HEK293 (cell line): ENCODE results near the gene AMER2.

Source experiments
- CTCF ChIA-PET: fragments of 350-600 bp; formaldehyde crosslinking; extraction: SDS; loops from one replicate; lab custom pipeline; 2021; ENCODE audit warnings: antibody characterized with exemption; lab: Yijun Ruan, JAX
- POLR2A ChIA-PET: fragments of 300-600 bp; formaldehyde crosslinking; extraction: SDS; loops from one replicate; lab custom pipeline; 2020; ENCODE audit warnings: antibody characterized with exemption, inconsistent platforms; lab: Yijun Ruan, JAX
- H3K27ac ChIP-seq: fragments of 200-500 bp; sonication (Bioruptor generic); 2 replicates; pipeline ENCODE4 v1.5.1; 2014; ENCODE audit warnings: low read depth, low read length, control low read depth, inconsistent platforms; ENCODE audit errors: extremely low read depth
- H3K36me3 ChIP-seq, 2 experiments: fragments of 200-500 bp in 1 of 2; sonication (Bioruptor generic) in 1 of 2; 1 replicate in 1 of 2; 2 replicates in 1 of 2; pipeline ENCODE4 v1.5.1; 2014 to 2017; ENCODE audit warnings: inconsistent platforms in 2 of 2, low read length in 2 of 2; ENCODE audit not compliant: control insufficient read depth in 2 of 2, insufficient read depth in 1 of 2
- H3K4me1 ChIP-seq: fragments of 200-500 bp; sonication (Bioruptor generic); 2 replicates; pipeline ENCODE4 v1.5.1; 2014; ENCODE audit warnings: mild to moderate bottlenecking, low read length, inconsistent platforms; ENCODE audit not compliant: control insufficient read depth, insufficient read depth
- H3K4me3 ChIP-seq: 2 replicates; pipeline ENCODE4 v1.5.1; 2011; ENCODE audit warnings: low read depth, mild to moderate bottlenecking, control low read depth, low read length, moderate library complexity
- H3K9me3 ChIP-seq: fragments of 200-500 bp; sonication (Bioruptor generic); 2 replicates; pipeline ENCODE4 v1.5.1; 2014; ENCODE audit warnings: low read depth, low read length, inconsistent platforms; ENCODE audit not compliant: control insufficient read depth, insufficient read depth
- IKZF3 ChIP-seq: fragments of 450-650 bp; IDR thresholded peaks from 2 replicates; pipeline ENCODE4 v1.5.0; 2018; ENCODE audit warnings: missing biosample characterization, mild to moderate bottlenecking, missing genetic modification characterization, moderate library complexity
- MYNN ChIP-seq: fragments of 450-650 bp; formaldehyde crosslinking; IDR thresholded peaks from 2 replicates; pipeline ENCODE4 v1.5.1; 2016; ENCODE audit warnings: missing biosample characterization, missing genetic modification characterization, borderline replicate concordance
- OVOL3 ChIP-seq: fragments of 450-650 bp; formaldehyde crosslinking; IDR thresholded peaks from 2 replicates; pipeline ENCODE4 v1.5.1; 2016; ENCODE audit warnings: missing biosample characterization, missing genetic modification characterization
- RBAK ChIP-seq: fragments of 450-650 bp; formaldehyde crosslinking; IDR thresholded peaks from 2 replicates; pipeline ENCODE4 v1.5.1; 2016; ENCODE audit warnings: missing biosample characterization, missing genetic modification characterization
- SCRT1 ChIP-seq: fragments of 450-650 bp; formaldehyde crosslinking; IDR thresholded peaks from 2 replicates; pipeline ENCODE4 v1.5.1; 2016; ENCODE audit warnings: missing biosample characterization, missing genetic modification characterization, borderline replicate concordance
- SCRT2 ChIP-seq: fragments of 450-650 bp; formaldehyde crosslinking; IDR thresholded peaks from 2 replicates; pipeline ENCODE4 v1.5.1; 2016; ENCODE audit warnings: missing biosample characterization, missing genetic modification characterization
- ZNF184 ChIP-seq: fragments of 450-650 bp; IDR thresholded peaks from 2 replicates; pipeline ENCODE4 v1.5.1; 2018; ENCODE audit warnings: missing biosample characterization, mild to moderate bottlenecking, missing genetic modification characterization
- ZNF24 ChIP-seq: fragments of 450-650 bp; formaldehyde crosslinking; IDR thresholded peaks from 2 replicates; pipeline ENCODE4 v1.5.1; 2016; ENCODE audit warnings: missing biosample characterization, missing genetic modification characterization
- ZNF416 ChIP-seq: fragments of 450-650 bp; formaldehyde crosslinking; IDR thresholded peaks from 2 replicates; pipeline ENCODE4 v1.5.1; 2016; ENCODE audit warnings: missing biosample characterization, missing genetic modification characterization
- ZNF529 ChIP-seq: fragments of 450-650 bp; formaldehyde crosslinking; IDR thresholded peaks from 2 replicates; pipeline ENCODE4 v1.5.1; 2017; ENCODE audit warnings: missing genetic modification characterization, missing biosample characterization; ENCODE audit not compliant: insufficient replicate concordance
- ZNF629 ChIP-seq: fragments of 450-650 bp; formaldehyde crosslinking; IDR thresholded peaks from 2 replicates; pipeline ENCODE4 v1.5.1; 2017; ENCODE audit warnings: missing biosample characterization, missing genetic modification characterization
- TF ChIP-seq, protein P1 (sequence below): fragments of 450-650 bp; IDR thresholded peaks from 2 replicates; pipeline ENCODE4 v1.5.1; 2018; ENCODE audit warnings: missing biosample characterization, missing genetic modification characterization
- TF ChIP-seq, protein P2 (sequence below): fragments of 450-650 bp; formaldehyde crosslinking; IDR thresholded peaks from 2 replicates; pipeline ENCODE4 v1.5.1; 2017; ENCODE audit warnings: missing biosample characterization, missing genetic modification characterization
- TF ChIP-seq, protein P3 (sequence below): fragments of 450-650 bp; formaldehyde crosslinking; IDR thresholded peaks from 2 replicates; pipeline ENCODE4 v1.5.1; 2017; ENCODE audit warnings: missing biosample characterization, missing genetic modification characterization
- TF ChIP-seq, protein P4 (sequence below): fragments of 450-650 bp; formaldehyde crosslinking; IDR thresholded peaks from 2 replicates; pipeline ENCODE4 v1.5.1; 2016; ENCODE audit warnings: missing biosample characterization, missing genetic modification characterization
- TF ChIP-seq, protein P5 (sequence below): fragments of 450-650 bp; formaldehyde crosslinking; IDR thresholded peaks from 2 replicates; pipeline ENCODE4 v1.5.1; 2016; ENCODE audit warnings: missing biosample characterization, missing genetic modification characterization
- TF ChIP-seq, protein P6 (sequence below): fragments of 450-650 bp; formaldehyde crosslinking; IDR thresholded peaks from 2 replicates; pipeline ENCODE4 v1.5.1; 2016; ENCODE audit warnings: missing biosample characterization, missing genetic modification characterization
- TF ChIP-seq, protein P7 (sequence below): fragments of 450-650 bp; formaldehyde crosslinking; IDR thresholded peaks from 2 replicates; pipeline ENCODE4 v1.5.1; 2016; ENCODE audit warnings: missing biosample characterization, missing genetic modification characterization, low read depth

The AMER2 gene

DNA sequence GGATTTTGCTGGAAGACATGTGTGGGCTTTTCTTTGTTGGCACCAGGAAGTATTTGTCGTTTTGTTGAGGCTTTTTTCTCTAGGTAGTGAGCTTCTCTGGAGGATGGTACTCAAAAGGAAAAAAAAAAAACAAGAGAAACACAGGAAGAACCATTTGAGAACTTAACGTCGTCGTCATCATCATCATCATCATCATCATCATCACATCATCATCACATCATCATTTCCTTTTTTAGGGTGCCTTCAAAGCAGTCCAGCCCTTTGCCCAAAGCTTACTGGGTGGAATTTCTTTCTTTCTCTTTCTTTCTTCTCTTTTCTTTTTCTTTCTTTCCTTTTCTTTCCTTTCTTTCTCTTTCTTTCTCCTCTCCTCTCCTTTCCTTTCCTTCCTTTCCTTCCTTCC lies 2.2 kb upstream of the AMER2 start:
- H3K4me1 ChIP-seq, result no peaks in the 10 kb centered on the region
- no peak overlapping the region for H3K27ac ChIP-seq
- H3K36me3 ChIP-seq, result no peaks in the 10 kb centered on the region
- POLR2A ChIA-PET, result no interaction called here
- CTCF ChIA-PET, result interaction anchor here (0.6 kb wide), 1 partner anchor 180 kb away, joined by 4 read pairs; no protein-coding TSS in a partner anchor
- no peaks in the 10 kb centered on the region for H3K9me3 ChIP-seq
- TF ChIP-seq ZNF629 (0 out of 2 replicates have a peak, but pooled peaks have one; percentile 18), ZNF184 (no peak)
- TF ChIP-seq, protein P1, sequence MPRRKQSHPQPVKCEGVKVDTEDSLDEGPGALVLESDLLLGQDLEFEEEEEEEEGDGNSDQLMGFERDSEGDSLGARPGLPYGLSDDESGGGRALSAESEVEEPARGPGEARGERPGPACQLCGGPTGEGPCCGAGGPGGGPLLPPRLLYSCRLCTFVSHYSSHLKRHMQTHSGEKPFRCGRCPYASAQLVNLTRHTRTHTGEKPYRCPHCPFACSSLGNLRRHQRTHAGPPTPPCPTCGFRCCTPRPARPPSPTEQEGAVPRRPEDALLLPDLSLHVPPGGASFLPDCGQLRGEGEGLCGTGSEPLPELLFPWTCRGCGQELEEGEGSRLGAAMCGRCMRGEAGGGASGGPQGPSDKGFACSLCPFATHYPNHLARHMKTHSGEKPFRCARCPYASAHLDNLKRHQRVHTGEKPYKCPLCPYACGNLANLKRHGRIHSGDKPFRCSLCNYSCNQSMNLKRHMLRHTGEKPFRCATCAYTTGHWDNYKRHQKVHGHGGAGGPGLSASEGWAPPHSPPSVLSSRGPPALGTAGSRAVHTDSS (tag by site-specific recombination), result peak; percentile 79
- no peak overlapping the region for H3K4me3 ChIP-seq

DNA sequence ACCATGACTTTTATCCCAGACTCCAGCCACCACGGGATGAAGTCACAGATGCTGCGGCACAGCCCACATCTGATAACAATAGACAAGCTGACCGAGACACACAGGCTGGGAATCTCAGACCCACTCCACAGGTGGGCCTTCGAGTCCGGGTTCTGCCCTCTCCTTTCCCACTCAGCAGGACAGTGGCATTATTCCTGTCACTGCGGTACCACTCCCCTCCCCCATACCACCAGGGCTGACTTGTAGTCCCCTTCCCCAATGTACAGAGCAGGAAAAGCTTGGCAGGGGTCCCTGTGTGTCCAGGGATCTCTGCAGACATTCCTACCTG lies 179 bp upstream of the AMER2 start:
- H3K27ac ChIP-seq, result no peak overlapping the region
- H3K36me3 ChIP-seq, result no peaks in the 10 kb centered on the region
- H3K4me1 ChIP-seq, result no peaks in the 10 kb centered on the region
- CTCF ChIA-PET, result interaction anchor here (0.6 kb wide), 1 partner anchor 18 kb away, joined by 3 read pairs; no protein-coding TSS in a partner anchor
- no peaks in the 10 kb centered on the region for H3K9me3 ChIP-seq
- no peak overlapping the region for H3K4me3 ChIP-seq
- POLR2A ChIA-PET, result no interaction called here
- TF ChIP-seq, protein P2, sequence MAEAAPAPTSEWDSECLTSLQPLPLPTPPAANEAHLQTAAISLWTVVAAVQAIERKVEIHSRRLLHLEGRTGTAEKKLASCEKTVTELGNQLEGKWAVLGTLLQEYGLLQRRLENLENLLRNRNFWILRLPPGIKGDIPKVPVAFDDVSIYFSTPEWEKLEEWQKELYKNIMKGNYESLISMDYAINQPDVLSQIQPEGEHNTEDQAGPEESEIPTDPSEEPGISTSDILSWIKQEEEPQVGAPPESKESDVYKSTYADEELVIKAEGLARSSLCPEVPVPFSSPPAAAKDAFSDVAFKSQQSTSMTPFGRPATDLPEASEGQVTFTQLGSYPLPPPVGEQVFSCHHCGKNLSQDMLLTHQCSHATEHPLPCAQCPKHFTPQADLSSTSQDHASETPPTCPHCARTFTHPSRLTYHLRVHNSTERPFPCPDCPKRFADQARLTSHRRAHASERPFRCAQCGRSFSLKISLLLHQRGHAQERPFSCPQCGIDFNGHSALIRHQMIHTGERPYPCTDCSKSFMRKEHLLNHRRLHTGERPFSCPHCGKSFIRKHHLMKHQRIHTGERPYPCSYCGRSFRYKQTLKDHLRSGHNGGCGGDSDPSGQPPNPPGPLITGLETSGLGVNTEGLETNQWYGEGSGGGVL (tag by site-specific recombination), result no peak
- TF ChIP-seq RBAK (no peak), OVOL3 (tag by site-specific recombination) (no peak), ZNF529 (tag by site-specific recombination) (no peak), SCRT2 (tag by site-specific recombination) (peak; percentile 87), IKZF3 (tag by site-specific recombination) (0 out of 2 replicates have a peak, but pooled peaks have one; percentile 47), ZNF24 (tag by site-specific recombination) (no peak), SCRT1 (tag by site-specific recombination) (0 out of 2 replicates have a peak, but pooled peaks have one; percentile 45), MYNN (tag by site-specific recombination) (0 out of 2 replicates have a peak, but pooled peaks have one; percentile 16), ZNF416 (tag by site-specific recombination) (no peak)
- TF ChIP-seq, protein P3, sequence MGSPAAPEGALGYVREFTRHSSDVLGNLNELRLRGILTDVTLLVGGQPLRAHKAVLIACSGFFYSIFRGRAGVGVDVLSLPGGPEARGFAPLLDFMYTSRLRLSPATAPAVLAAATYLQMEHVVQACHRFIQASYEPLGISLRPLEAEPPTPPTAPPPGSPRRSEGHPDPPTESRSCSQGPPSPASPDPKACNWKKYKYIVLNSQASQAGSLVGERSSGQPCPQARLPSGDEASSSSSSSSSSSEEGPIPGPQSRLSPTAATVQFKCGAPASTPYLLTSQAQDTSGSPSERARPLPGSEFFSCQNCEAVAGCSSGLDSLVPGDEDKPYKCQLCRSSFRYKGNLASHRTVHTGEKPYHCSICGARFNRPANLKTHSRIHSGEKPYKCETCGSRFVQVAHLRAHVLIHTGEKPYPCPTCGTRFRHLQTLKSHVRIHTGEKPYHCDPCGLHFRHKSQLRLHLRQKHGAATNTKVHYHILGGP (tag by site-specific recombination), result no peak
- TF ChIP-seq, protein P4, sequence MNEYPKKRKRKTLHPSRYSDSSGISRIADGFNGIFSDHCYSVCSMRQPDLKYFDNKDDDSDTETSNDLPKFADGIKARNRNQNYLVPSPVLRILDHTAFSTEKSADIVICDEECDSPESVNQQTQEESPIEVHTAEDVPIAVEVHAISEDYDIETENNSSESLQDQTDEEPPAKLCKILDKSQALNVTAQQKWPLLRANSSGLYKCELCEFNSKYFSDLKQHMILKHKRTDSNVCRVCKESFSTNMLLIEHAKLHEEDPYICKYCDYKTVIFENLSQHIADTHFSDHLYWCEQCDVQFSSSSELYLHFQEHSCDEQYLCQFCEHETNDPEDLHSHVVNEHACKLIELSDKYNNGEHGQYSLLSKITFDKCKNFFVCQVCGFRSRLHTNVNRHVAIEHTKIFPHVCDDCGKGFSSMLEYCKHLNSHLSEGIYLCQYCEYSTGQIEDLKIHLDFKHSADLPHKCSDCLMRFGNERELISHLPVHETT, result no peak

DNA sequence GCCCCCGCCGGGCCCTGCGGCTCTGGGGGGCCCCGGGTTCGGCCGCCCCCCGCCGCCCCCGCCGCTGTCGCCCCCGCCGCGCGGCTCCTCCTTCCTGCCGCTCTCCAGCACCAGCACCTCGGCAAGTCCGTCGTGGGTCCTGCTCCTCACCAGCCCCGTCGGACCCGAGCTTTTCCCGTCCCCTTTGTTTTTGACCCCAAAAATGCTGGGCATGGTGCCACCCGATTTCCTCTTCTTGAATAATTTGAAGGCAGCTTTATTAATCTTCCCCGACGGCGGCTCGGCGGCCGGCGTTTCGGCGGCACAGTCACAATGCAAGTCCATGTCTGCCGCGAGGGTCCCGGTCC lies 945 bp downstream of the AMER2 start:
- no peak overlapping the region for H3K27ac ChIP-seq
- CTCF ChIA-PET, result interaction anchor here (0.7 kb wide), 1 partner anchor 23 kb away, joined by 6 read pairs; no protein-coding TSS in a partner anchor
- H3K9me3 ChIP-seq, result no peaks in the 10 kb centered on the region
- H3K36me3 ChIP-seq, result no peaks in the 10 kb centered on the region
- H3K4me1 ChIP-seq, result no peaks in the 10 kb centered on the region
- POLR2A ChIA-PET, result no interaction called here
- peak overlapping the region; percentile 43 for H3K4me3 ChIP-seq
- TF ChIP-seq, protein P5, sequence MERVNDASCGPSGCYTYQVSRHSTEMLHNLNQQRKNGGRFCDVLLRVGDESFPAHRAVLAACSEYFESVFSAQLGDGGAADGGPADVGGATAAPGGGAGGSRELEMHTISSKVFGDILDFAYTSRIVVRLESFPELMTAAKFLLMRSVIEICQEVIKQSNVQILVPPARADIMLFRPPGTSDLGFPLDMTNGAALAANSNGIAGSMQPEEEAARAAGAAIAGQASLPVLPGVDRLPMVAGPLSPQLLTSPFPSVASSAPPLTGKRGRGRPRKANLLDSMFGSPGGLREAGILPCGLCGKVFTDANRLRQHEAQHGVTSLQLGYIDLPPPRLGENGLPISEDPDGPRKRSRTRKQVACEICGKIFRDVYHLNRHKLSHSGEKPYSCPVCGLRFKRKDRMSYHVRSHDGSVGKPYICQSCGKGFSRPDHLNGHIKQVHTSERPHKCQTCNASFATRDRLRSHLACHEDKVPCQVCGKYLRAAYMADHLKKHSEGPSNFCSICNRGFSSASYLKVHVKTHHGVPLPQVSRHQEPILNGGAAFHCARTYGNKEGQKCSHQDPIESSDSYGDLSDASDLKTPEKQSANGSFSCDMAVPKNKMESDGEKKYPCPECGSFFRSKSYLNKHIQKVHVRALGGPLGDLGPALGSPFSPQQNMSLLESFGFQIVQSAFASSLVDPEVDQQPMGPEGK, result peak; percentile 5; the same call in 1 of the 2 replicates
- no peak for TF ChIP-seq OVOL3 (tag by site-specific recombination)
- TF ChIP-seq, protein P6, sequence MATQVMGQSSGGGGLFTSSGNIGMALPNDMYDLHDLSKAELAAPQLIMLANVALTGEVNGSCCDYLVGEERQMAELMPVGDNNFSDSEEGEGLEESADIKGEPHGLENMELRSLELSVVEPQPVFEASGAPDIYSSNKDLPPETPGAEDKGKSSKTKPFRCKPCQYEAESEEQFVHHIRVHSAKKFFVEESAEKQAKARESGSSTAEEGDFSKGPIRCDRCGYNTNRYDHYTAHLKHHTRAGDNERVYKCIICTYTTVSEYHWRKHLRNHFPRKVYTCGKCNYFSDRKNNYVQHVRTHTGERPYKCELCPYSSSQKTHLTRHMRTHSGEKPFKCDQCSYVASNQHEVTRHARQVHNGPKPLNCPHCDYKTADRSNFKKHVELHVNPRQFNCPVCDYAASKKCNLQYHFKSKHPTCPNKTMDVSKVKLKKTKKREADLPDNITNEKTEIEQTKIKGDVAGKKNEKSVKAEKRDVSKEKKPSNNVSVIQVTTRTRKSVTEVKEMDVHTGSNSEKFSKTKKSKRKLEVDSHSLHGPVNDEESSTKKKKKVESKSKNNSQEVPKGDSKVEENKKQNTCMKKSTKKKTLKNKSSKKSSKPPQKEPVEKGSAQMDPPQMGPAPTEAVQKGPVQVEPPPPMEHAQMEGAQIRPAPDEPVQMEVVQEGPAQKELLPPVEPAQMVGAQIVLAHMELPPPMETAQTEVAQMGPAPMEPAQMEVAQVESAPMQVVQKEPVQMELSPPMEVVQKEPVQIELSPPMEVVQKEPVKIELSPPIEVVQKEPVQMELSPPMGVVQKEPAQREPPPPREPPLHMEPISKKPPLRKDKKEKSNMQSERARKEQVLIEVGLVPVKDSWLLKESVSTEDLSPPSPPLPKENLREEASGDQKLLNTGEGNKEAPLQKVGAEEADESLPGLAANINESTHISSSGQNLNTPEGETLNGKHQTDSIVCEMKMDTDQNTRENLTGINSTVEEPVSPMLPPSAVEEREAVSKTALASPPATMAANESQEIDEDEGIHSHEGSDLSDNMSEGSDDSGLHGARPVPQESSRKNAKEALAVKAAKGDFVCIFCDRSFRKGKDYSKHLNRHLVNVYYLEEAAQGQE (tag by site-specific recombination), result 0 out of 2 replicates have a peak, but pooled peaks have one; percentile 25
- TF ChIP-seq, protein P7, sequence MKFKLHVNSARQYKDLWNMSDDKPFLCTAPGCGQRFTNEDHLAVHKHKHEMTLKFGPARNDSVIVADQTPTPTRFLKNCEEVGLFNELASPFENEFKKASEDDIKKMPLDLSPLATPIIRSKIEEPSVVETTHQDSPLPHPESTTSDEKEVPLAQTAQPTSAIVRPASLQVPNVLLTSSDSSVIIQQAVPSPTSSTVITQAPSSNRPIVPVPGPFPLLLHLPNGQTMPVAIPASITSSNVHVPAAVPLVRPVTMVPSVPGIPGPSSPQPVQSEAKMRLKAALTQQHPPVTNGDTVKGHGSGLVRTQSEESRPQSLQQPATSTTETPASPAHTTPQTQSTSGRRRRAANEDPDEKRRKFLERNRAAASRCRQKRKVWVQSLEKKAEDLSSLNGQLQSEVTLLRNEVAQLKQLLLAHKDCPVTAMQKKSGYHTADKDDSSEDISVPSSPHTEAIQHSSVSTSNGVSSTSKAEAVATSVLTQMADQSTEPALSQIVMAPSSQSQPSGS (tag by site-specific recombination), result no peak
